Upper lobe of left lung (tissue), 6 donors: ENCODE data around the gene HABP2. TPM values are rescaled to one million over a fixed set of nuclear protein-coding genes. Genes with fewer than 3 reads are reported as not detected.

Experiments used
- ATAC-seq, 2 donors: fragments of 200-7000 bp; cut with Tn5 transposase; one replicate each; pipeline ENCODE4 v1.9.1; 2022; ENCODE audit warnings: mild to moderate bottlenecking in 2 of 2, moderate library complexity in 2 of 2; ENCODE audit not compliant: low FRiP score in 2 of 2
- DNase-seq, 2 donors: peaks; one replicate each; pipeline ENCODE4 v3.0.0-alpha.2; 2019 to 2020
- H3K27ac ChIP-seq, 4 donors: fragments of 200-600 bp; sonication (generic); one replicate each; pipeline ENCODE4 v1.5.1; 2016 to 2019
- H3K27me3 ChIP-seq, 4 donors: fragments of 200-600 bp; sonication (generic); one replicate each; pipeline ENCODE4 v1.5.1; 2017 to 2019
- H3K36me3 ChIP-seq, 4 donors: fragments of 200-600 bp; sonication (generic); one replicate each; pipeline ENCODE4 v1.5.1; 2016 to 2019
- H3K4me1 ChIP-seq, 4 donors: fragments of 200-600 bp; sonication (generic); one replicate each; pipeline ENCODE4 v1.5.1; 2018 to 2019
- H3K4me3 ChIP-seq, 4 donors: fragments of 200-600 bp; sonication (generic); one replicate each; pipeline ENCODE4 v1.5.1; 2017 to 2019; ENCODE audit warnings: mild to moderate bottlenecking in 2 of 4, moderate library complexity in 1 of 4
- H3K9me3 ChIP-seq, 4 donors: fragments of 200-600 bp; sonication (generic); one replicate each; pipeline ENCODE4 v1.5.1; 2018 to 2019
- CTCF ChIP-seq, 6 experiments: fragments of 450-650 bp in 4 of 6; fragments of 200-600 bp in 2 of 6; sonication (generic) in 2 of 6; IDR thresholded peaks; one replicate each; pipeline ENCODE4 v1.5.1; 2016 to 2019; ENCODE audit warnings: antibody characterized with exemption in 6 of 6
- EP300 ChIP-seq, 4 donors: sonication (generic); formaldehyde crosslinking; IDR thresholded peaks; one replicate each; pipeline ENCODE4 v1.5.1; 2017; ENCODE audit warnings: antibody characterized with exemption in 4 of 4, control low read depth in 2 of 4
- POLR2A ChIP-seq, 4 donors: fragments of 450-650 bp; IDR thresholded peaks; one replicate each; pipeline ENCODE4 v1.5.1; 2016 to 2017; ENCODE audit warnings: antibody characterized with exemption in 4 of 4, mild to moderate bottlenecking in 2 of 4
- POLR2AphosphoS5 ChIP-seq, 2 donors: sonication (generic); formaldehyde crosslinking; IDR thresholded peaks; one replicate each; pipeline ENCODE4 v1.5.1; 2017; ENCODE audit warnings: antibody characterized with exemption in 2 of 2
- WGBS, 2 donors: methylation state at CpG; one replicate each; pipeline ENCODE4 v1.1.5; 2017 to 2018; 5-methylcytosine and 5-hydroxymethylcytosine counted together
- total RNA-seq, 6 donors: library from RNA; depleted of rRNA in 4 of 6; stranded (reverse); fragments of >200 nt in 4 of 6; gene quantifications; one replicate each; pipeline versions ENCODE4 v1.1.0 to v1.2.1, GENCODE V29; 2016 to 2021
- donor health status: DM: no; HTN: no; CAD: no; lungs with moderate emphysema.
- donor health status: DM: no; HTN: yes; CAD: no; lungs with severe emphysema.

Gene HABP2
- total RNA-seq, 6 donors from 2014 or later: 0.15 to 10.3 (median 1.3) TPM; not detected in 2

GRCh38 chr10:113541549-113541927 lies 11.3 kb upstream of the HABP2 start:
- no peak for TF ChIP-seq POLR2A (IDR thresholded peaks at IDR 0.05)
- TF ChIP-seq EP300 (IDR thresholded peaks at IDR 0.05): no peak
- TF ChIP-seq CTCF (IDR thresholded peaks at IDR 0.05): no peak
- no peak for TF ChIP-seq POLR2AphosphoS5 (IDR thresholded peaks at IDR 0.05)
- H3K4me3 ChIP-seq: no peak overlapping the region
- ATAC-seq (no peak), DNase-seq (no peak)
- H3K27ac ChIP-seq: no peak overlapping the region
- no peaks in the 10 kb centered on the region for H3K4me1 ChIP-seq
- H3K27me3 ChIP-seq: no peaks in the 10 kb centered on the region
- no peaks in the 10 kb centered on the region for H3K9me3 ChIP-seq
- 63 to 78% methylated on average over 1 of the region's 1 CpG for WGBS, 2 donors
- no peaks in the 10 kb centered on the region for H3K36me3 ChIP-seq

GRCh38 chr10:113543107-113543955 lies 9.5 kb upstream of the HABP2 start:
- TF ChIP-seq POLR2AphosphoS5 (IDR thresholded peaks at IDR 0.05) (no peak), CTCF (IDR thresholded peaks at IDR 0.05) (no peak), POLR2A (IDR thresholded peaks at IDR 0.05) (no peak), EP300 (IDR thresholded peaks at IDR 0.05) (no peak)
- 76 to 78% methylated on average over 5 of the region's 5 CpGs for WGBS, 2 donors
- H3K27me3 ChIP-seq: no peaks in the 10 kb centered on the region
- ATAC-seq (no peak), DNase-seq (no peak)
- H3K9me3 ChIP-seq: no peaks in the 10 kb centered on the region
- H3K27ac ChIP-seq: no peak overlapping the region
- H3K36me3 ChIP-seq: no peaks in the 10 kb centered on the region
- no peak overlapping the region for H3K4me3 ChIP-seq
- H3K4me1 ChIP-seq: no peaks in the 10 kb centered on the region

GRCh38 chr10:113544392-113544791 lies 8.5 kb upstream of the HABP2 start:
- Histone ChIP-seq H3K27me3 (no peaks in the 10 kb centered on the region), H3K27ac (no peak overlapping the region), H3K9me3 (no peaks in the 10 kb centered on the region), H3K4me3 (no peak overlapping the region), H3K4me1 (no peaks in the 10 kb centered on the region), H3K36me3 (no peaks in the 10 kb centered on the region)
- ATAC-seq: no peak
- TF ChIP-seq EP300 (IDR thresholded peaks at IDR 0.05) (no peak), CTCF (IDR thresholded peaks at IDR 0.05) (no peak), POLR2AphosphoS5 (IDR thresholded peaks at IDR 0.05) (no peak), POLR2A (IDR thresholded peaks at IDR 0.05) (no peak)
- no peak for DNase-seq
- 91% methylated on average over 1 of the region's 1 CpG for WGBS, 2 donors

GRCh38 chr10:113547426-113547825 lies 5.4 kb upstream of the HABP2 start:
- H3K36me3 ChIP-seq: no peaks in the 10 kb centered on the region

More at GRCh38 chr10:113547426-113547825, 5.4 kb upstream of the HABP2 start:
- no peak overlapping the region for H3K4me3 ChIP-seq
- no peaks in the 10 kb centered on the region for H3K9me3 ChIP-seq
- no peak for TF ChIP-seq CTCF (IDR thresholded peaks at IDR 0.05)
- TF ChIP-seq EP300 (IDR thresholded peaks at IDR 0.05): no peak
- TF ChIP-seq POLR2A (IDR thresholded peaks at IDR 0.05): no peak
- no peak for ATAC-seq
- H3K4me1 ChIP-seq: no peaks in the 10 kb centered on the region
- no peak for DNase-seq
- 93 to 100% methylated on average over 2 of the region's 2 CpGs for WGBS, 2 donors
- no peaks in the 10 kb centered on the region for H3K27me3 ChIP-seq
- H3K27ac ChIP-seq: no peak overlapping the region
